Measurements from ENCODE around the gene ANKDD1A.

DNA sequence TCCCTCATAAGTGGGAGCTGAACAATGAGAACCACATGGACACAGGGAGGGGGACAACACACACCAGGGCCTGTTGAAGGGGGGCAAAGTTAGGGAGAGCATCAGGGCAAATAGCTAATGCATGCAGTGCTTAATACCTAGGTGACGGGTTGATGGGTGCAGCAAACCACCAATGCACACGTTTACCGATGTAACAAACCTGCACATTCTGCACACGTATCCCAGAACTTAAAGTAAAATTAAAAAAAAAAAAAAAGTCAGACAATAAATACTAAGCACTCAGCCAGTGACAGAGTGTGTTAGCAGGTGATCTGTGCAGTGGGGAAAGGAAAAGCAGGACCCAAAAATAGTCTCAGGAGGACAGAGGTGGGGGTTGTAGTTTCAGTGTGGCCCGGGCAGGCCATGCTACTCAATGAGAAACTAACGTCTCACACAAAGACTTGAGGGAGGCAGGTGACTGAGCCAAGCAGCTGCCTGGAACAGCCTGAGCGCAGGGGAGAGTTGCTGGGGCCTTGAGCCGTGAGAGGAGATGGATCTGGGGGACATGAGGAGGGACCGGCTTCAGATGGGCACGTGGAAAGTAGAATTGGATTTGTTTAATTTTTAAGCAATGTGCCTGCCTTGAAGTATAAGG is 18.4 kb downstream of the ANKDD1A start:
- TF ChIP-seq, protein P1, sequence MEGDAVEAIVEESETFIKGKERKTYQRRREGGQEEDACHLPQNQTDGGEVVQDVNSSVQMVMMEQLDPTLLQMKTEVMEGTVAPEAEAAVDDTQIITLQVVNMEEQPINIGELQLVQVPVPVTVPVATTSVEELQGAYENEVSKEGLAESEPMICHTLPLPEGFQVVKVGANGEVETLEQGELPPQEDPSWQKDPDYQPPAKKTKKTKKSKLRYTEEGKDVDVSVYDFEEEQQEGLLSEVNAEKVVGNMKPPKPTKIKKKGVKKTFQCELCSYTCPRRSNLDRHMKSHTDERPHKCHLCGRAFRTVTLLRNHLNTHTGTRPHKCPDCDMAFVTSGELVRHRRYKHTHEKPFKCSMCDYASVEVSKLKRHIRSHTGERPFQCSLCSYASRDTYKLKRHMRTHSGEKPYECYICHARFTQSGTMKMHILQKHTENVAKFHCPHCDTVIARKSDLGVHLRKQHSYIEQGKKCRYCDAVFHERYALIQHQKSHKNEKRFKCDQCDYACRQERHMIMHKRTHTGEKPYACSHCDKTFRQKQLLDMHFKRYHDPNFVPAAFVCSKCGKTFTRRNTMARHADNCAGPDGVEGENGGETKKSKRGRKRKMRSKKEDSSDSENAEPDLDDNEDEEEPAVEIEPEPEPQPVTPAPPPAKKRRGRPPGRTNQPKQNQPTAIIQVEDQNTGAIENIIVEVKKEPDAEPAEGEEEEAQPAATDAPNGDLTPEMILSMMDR (IDR thresholded peaks at IDR 0.05), result no peak
- no peak for TF ChIP-seq KAT7 (CRISPR knock-in tag; IDR thresholded peaks at IDR 0.05; ENCODE audit: borderline replicate concordance)
- no peak for TF ChIP-seq NR1H2 (CRISPR knock-in tag; IDR thresholded peaks at IDR 0.05)
- TF ChIP-seq, protein P2, sequence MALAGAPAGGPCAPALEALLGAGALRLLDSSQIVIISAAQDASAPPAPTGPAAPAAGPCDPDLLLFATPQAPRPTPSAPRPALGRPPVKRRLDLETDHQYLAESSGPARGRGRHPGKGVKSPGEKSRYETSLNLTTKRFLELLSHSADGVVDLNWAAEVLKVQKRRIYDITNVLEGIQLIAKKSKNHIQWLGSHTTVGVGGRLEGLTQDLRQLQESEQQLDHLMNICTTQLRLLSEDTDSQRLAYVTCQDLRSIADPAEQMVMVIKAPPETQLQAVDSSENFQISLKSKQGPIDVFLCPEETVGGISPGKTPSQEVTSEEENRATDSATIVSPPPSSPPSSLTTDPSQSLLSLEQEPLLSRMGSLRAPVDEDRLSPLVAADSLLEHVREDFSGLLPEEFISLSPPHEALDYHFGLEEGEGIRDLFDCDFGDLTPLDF (CRISPR knock-in tag; IDR thresholded peaks at IDR 0.05), result no peak
- TF ChIP-seq, protein P3, sequence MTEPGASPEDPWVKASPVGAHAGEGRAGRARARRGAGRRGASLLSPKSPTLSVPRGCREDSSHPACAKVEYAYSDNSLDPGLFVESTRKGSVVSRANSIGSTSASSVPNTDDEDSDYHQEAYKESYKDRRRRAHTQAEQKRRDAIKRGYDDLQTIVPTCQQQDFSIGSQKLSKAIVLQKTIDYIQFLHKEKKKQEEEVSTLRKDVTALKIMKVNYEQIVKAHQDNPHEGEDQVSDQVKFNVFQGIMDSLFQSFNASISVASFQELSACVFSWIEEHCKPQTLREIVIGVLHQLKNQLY (CRISPR knock-in tag; IDR thresholded peaks at IDR 0.05), result no peak
- no peak for TF ChIP-seq ZNF416 (CRISPR knock-in tag; IDR thresholded peaks at IDR 0.05)
- TF ChIP-seq, protein P4, sequence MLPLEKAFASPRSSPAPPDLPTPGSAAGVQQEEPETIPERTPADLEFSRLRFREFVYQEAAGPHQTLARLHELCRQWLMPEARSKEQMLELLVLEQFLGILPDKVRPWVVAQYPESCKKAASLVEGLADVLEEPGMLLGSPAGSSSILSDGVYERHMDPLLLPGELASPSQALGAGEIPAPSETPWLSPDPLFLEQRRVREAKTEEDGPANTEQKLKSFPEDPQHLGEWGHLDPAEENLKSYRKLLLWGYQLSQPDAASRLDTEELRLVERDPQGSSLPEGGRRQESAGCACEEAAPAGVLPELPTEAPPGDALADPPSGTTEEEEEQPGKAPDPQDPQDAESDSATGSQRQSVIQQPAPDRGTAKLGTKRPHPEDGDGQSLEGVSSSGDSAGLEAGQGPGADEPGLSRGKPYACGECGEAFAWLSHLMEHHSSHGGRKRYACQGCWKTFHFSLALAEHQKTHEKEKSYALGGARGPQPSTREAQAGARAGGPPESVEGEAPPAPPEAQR (CRISPR knock-in tag; IDR thresholded peaks at IDR 0.05), result no peak
- TF ChIP-seq, protein P5, sequence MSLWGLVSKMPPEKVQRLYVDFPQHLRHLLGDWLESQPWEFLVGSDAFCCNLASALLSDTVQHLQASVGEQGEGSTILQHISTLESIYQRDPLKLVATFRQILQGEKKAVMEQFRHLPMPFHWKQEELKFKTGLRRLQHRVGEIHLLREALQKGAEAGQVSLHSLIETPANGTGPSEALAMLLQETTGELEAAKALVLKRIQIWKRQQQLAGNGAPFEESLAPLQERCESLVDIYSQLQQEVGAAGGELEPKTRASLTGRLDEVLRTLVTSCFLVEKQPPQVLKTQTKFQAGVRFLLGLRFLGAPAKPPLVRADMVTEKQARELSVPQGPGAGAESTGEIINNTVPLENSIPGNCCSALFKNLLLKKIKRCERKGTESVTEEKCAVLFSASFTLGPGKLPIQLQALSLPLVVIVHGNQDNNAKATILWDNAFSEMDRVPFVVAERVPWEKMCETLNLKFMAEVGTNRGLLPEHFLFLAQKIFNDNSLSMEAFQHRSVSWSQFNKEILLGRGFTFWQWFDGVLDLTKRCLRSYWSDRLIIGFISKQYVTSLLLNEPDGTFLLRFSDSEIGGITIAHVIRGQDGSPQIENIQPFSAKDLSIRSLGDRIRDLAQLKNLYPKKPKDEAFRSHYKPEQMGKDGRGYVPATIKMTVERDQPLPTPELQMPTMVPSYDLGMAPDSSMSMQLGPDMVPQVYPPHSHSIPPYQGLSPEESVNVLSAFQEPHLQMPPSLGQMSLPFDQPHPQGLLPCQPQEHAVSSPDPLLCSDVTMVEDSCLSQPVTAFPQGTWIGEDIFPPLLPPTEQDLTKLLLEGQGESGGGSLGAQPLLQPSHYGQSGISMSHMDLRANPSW (CRISPR knock-in tag; conservative IDR thresholded peaks at IDR 0.05; ENCODE audit: low read depth), result no peak
- TF ChIP-seq, protein P6, sequence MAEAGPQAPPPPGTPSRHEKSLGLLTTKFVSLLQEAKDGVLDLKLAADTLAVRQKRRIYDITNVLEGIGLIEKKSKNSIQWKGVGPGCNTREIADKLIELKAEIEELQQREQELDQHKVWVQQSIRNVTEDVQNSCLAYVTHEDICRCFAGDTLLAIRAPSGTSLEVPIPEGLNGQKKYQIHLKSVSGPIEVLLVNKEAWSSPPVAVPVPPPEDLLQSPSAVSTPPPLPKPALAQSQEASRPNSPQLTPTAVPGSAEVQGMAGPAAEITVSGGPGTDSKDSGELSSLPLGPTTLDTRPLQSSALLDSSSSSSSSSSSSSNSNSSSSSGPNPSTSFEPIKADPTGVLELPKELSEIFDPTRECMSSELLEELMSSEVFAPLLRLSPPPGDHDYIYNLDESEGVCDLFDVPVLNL (CRISPR knock-in tag; IDR thresholded peaks at IDR 0.05; ENCODE audit: borderline replicate concordance, low read depth), result no peak

Data from WTC11 (cell line).